GM10248 (cell line): Measurements from ENCODE around the gene LDB1.

Experiments
- CTCF ChIA-PET: fragments of 300-600 bp; sonication (Branson Sonifier 250); formaldehyde crosslinking; extraction: SDS; loops from one replicate; lab custom pipeline; 2021; ENCODE audit warnings: antibody characterized with exemption; lab: Yijun Ruan, JAX
- POLR2A ChIA-PET: fragments of 350-650 bp; sonication (Branson Sonifier 250); formaldehyde crosslinking; extraction: SDS; loops from one replicate; lab custom pipeline; 2020; ENCODE audit warnings: antibody characterized with exemption; lab: Yijun Ruan, JAX
- DNase-seq: peaks from one replicate; pipeline ENCODE4 v3.0.0; 2012; ENCODE audit errors: extremely low spot score
- TF ChIP-seq, protein P1 (sequence below): IDR thresholded peaks from 2 replicates; pipeline ENCODE4 v1.5.1; 2012; ENCODE audit warnings: mild to moderate bottlenecking, low read depth; ENCODE audit errors: extremely low read depth, missing control alignments, control extremely low read depth

The LDB1 gene

GRCh38 chr10:102120142-102120990 is at the start of gene LDB1:
TSS of gene LDB1 (minus strand) at chr10:102120368. CDS start at chr10:102120110, 258 bp downstream.
- CTCF ChIA-PET: interaction anchor here (3.9 kb wide), 1 partner anchor 11 kb away, joined by 33 read pairs; the partner anchor contains the start of gene PPRC1
- TF ChIP-seq, protein P1, sequence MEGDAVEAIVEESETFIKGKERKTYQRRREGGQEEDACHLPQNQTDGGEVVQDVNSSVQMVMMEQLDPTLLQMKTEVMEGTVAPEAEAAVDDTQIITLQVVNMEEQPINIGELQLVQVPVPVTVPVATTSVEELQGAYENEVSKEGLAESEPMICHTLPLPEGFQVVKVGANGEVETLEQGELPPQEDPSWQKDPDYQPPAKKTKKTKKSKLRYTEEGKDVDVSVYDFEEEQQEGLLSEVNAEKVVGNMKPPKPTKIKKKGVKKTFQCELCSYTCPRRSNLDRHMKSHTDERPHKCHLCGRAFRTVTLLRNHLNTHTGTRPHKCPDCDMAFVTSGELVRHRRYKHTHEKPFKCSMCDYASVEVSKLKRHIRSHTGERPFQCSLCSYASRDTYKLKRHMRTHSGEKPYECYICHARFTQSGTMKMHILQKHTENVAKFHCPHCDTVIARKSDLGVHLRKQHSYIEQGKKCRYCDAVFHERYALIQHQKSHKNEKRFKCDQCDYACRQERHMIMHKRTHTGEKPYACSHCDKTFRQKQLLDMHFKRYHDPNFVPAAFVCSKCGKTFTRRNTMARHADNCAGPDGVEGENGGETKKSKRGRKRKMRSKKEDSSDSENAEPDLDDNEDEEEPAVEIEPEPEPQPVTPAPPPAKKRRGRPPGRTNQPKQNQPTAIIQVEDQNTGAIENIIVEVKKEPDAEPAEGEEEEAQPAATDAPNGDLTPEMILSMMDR: no peak
- POLR2A ChIA-PET: no interaction called here
- peak; percentile 87 for DNase-seq

- TF ChIP-seq, protein P1: no peak
- ChIA-PET CTCF (interaction anchor here (1.0 to 6.2 kb wide), 8 partner anchors 8 to 62 kb away, joined by 3 to 70 read pairs (median 16); partner anchors contain the start of gene ELOVL3), POLR2A (no interaction called here)
These were observed 47.7 kb upstream of the LDB1 start for GRCh38 chr10:102167861-102168260.

GRCh38 chr10:102163342-102163989 is 43.3 kb upstream of the LDB1 start:
- TF ChIP-seq, protein P1: no peak
- DNase-seq: no peak
- ChIA-PET POLR2A (no interaction called here), CTCF (interaction anchor here (1.0 to 1.8 kb wide), 3 partner anchors 11 to 236 kb away, joined by 3 to 4 read pairs (median 3); no protein-coding TSS in a partner anchor)

More at GRCh38 chr10:102167861-102168260, 47.7 kb upstream of the LDB1 start:
- DNase-seq: no peak

GRCh38 chr10:102159831-102160230 is 39.7 kb upstream of the LDB1 start:
- TF ChIP-seq, protein P1: no peak
- POLR2A ChIA-PET: interaction anchor here (0.9 kb wide), 1 partner anchor 85 kb away, joined by 3 read pairs; the partner anchor contains the start of gene GBF1
- CTCF ChIA-PET: interaction anchor here (0.8 to 5.4 kb wide), 8 partner anchors 9 to 511 kb away, joined by 3 to 70 read pairs (median 4); partner anchors contain the start of genes PPRC1 and SUFU
- DNase-seq: no peak

DNA sequence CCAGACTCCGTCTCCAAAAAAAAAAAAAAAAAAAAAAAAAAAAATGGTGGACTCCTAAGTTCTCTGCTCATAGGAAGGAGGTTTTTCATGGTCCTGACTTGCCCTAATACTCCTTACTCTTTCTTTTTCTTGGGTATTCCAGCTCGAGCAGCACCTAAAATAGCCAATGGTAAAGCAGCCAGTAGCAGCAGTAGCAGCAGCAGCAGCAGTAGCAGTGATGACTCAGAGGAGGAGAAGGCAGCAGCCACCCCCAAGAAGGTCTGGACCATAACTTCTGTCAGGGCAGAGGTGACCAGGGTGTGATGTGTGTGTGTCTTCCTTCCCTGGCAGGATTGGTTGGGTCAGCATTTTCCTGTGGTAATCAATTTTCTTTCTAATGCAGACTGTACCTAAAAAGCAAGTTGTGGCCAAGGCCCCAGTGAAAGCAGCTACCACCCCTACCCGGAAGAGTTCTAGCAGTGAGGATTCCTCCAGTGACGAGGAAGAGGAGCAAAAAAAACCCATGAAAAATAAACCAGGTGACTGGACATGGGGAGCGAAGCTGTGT is 39.0 kb upstream of the LDB1 start:
- no peak for DNase-seq
- TF ChIP-seq, protein P1: no peak
- ChIA-PET POLR2A (interaction anchor here (0.7 kb wide), 1 partner anchor 406 kb away, joined by 5 read pairs; no protein-coding TSS in a partner anchor), CTCF (interaction anchor here (0.8 to 5.4 kb wide), 4 partner anchors 9 to 240 kb away, joined by 4 to 70 read pairs (median 4); partner anchors contain the start of gene PPRC1)
